GM12872 (cell line): Measurements from ENCODE around the gene ZCCHC17.

Source experiments
- CTCF ChIP-seq: IDR thresholded peaks from 3 replicates; pipeline ENCODE4 v1.5.1; 2011; ENCODE audit warnings: low read depth, mild to moderate bottlenecking, low read length, moderate library complexity; ENCODE audit not compliant: insufficient read depth

Gene ZCCHC17

GRCh38 chr1:31398246-31398645 lies 101.4 kb downstream of the ZCCHC17 start:
- no peak for TF ChIP-seq CTCF

GRCh38 chr1:31399976-31400375 lies 103.1 kb downstream of the ZCCHC17 start:
- TF ChIP-seq CTCF: no peak

GRCh38 chr1:31400393-31400792 lies 103.6 kb downstream of the ZCCHC17 start:
- no peak for TF ChIP-seq CTCF

GRCh38 chr1:31401241-31401640 lies 104.4 kb downstream of the ZCCHC17 start:
- no peak; the same call in 2 of the 3 replicates for TF ChIP-seq CTCF

GRCh38 chr1:31405578-31406245 lies 108.9 kb downstream of the ZCCHC17 start:
- TF ChIP-seq CTCF: no peak

GRCh38 chr1:31407029-31407626 lies 110.3 kb downstream of the ZCCHC17 start:
- TF ChIP-seq CTCF: no peak

GRCh38 chr1:31408788-31409318 lies 112.0 kb downstream of the ZCCHC17 start:
- TF ChIP-seq CTCF: no peak
